Kidney tubule cell (primary cell): Measurements from ENCODE around the gene TNFAIP8L1.
"Not testable (repeated sequence)": the region's sequence is repeated elsewhere in the genome, so short reads cannot be mapped to it uniquely, and the experiment has no call there.

Experiments used
- DNase-seq: peaks from one replicate; pipeline ENCODE4 v3.0.0-alpha.2; 2018; ENCODE audit warnings: low spot score

TNFAIP8L1 gene

DNA sequence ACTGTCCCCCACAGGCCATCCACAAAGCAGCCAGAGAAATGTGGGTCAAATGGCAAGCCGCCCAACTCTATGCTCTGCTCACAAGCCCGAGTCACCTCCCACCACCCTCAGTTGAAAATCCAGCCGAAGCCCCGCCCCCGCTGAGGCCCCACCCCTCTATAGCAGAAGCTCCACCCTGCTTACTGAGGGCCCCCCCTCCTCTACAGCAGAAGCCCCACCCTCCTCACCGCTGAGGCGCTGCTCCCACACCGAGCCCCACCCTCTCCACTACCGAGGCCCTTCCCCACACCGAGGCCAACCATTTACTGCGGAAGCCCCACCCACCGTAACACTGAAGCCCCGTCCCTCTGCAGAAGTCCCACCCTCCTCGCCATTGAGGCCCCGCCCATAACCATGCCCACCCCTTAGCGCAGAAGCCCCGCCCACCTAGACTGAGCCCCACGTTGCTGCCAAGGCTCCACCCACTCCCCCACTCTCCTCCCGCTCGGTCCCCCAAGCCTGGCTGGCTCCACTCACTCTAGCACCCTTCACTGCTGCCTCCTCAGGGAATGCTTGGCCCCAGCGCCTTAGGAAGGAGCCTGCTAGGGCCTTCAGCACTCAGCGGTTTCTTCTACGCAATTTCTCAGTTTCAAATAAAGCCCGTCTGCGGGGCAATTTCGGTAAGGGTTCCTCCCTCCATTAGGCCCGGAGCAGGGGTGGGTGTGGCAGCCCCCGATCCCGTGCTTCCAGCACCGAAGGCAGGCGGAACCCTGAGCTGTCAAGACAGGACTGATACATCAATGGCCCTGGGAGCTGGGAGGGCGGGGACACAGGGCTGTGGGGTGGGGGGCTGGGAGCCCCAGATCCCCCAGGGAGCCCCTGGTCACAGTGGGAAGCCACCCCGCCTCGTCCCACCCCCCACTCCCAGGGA lies 39.8 kb downstream of the TNFAIP8L1 start:
- DNase-seq, result no peak

DNA sequence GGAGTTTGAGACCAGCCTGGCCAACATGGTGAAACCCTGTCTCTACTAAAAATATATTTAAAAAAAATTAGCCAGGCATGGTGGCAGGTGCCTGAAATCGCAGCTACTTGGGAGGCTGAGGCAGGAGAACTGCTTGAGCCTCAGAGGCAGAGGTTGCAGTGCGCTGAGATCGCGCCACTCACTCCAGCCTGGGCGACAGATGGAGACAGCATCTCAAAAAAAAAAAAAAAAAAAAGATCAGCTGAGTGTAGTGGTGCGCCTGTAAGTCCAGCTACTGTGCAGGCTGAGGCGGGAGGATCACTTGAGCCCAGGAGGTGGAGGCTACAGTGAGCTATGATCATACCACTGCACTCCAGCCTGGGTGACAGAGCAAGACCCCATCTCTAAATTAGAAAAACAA lies 40.7 kb downstream of the TNFAIP8L1 start:
- DNase-seq, result not testable (repeated sequence)

DNA sequence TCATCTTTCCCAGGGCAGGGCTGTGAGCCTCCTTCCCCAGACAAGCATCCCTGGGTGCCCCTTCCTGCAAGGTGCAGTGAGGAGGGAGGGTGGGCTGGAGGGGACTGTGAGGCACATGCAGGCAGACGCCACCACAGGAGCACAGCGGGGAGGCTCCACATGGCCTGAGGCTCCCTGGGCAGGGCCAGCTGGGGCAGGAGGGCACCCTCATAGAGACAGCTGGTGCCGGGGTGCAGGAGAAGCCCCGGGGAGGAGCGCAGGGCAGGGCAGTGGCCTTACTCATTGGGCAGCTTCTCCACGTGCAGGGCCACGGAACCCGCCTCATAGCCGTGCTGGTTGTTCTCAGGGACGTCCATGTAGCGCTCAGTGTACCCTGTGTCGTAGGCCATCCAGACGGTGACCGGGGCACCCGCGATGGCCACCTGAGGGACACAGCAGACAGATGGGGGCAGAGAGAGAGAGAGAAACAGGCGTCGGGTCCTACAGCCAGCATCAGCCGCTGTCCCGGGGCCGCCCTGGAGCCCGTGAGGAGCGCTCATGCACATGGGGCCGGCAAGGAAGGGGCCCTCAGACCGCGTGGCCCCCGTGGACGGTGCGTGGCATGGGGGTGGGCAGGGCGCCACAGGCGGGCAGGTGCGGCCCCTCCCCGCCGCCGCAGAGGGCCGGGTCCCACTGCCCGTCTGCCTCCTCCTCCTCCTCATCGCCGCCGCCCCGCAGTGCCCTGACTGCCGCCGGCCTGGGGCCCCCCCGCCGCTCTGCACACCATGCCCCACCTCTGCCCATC lies 43.3 kb downstream of the TNFAIP8L1 start:
- no peak for DNase-seq

DNA sequence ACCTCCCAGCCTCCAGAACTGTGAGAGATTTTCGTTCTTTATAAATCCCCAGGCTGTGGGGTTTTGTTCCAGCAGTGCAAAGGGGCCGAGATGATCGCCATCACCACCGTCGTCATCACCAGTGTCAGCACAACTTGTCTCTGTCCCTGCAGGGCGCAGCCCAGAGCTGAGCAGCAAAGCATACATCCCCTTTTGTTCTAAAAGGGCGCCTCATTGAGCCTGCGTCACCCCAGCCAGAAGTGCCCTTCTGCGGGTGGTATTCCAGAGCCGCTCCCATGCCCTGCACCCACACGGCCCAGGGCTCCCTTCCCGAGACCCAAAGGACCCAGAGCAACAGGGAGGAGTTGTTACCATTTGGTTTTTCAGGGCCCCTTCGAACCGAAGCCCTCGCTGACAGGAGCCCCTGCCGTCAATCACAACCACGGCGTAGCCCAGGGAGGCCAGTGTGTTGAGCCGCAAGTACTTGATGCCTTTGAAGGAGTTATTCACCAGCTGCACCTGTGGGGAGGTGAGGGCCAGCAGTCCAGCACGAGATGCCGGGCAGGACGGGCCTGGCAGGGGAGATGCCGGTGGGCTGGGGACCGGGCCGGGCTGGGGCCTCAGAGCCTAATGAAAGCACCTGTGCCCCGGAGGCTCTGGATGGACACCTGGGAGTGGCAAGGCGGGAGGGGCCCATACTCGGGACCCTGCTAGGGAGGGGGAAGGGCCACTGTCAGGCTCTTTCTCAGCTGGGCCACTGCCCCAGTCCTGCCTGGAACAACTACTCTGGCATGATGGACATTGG lies 45.2 kb downstream of the TNFAIP8L1 start:
- DNase-seq, result no peak

DNA sequence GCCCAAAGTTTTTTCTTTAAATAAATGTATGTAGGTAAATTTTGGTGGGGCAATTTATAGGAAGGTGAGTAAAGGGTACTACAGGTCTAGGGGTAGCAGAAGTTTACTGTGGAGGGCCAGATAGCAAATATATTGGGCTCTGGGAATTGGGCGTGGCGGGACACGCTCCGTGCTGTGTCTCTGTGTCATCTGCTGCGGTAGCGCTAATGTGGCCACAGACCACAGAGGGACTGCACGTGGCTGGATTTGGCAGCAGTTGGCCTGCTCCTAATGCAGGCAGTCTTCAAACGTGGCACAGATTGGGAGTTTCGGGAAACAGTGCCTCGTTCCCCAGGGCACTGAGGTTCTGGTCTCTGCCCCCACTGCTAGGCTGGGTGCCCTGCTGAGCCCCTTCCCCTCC lies 47.4 kb downstream of the TNFAIP8L1 start:
- no peak for DNase-seq

DNA sequence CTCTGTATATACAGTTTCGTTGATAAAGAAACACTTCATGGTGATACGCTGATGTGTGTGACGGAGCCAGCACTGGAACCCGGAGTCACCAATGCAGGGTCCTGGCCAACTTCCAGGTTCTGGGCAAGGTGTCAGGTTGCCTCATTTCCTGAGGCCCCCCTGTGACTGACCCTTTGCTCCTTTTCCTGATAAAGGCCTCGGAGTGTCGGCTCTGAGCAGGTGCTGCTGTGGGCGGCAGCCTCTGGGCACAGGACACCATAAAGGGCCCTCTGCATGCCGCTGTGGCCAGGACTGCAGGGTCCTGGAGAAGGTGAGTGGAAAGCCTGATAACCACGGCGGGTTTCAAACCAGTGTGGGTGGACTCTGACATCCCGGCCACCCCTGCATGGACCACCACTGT lies 48.1 kb downstream of the TNFAIP8L1 start:
- no peak for DNase-seq

DNA sequence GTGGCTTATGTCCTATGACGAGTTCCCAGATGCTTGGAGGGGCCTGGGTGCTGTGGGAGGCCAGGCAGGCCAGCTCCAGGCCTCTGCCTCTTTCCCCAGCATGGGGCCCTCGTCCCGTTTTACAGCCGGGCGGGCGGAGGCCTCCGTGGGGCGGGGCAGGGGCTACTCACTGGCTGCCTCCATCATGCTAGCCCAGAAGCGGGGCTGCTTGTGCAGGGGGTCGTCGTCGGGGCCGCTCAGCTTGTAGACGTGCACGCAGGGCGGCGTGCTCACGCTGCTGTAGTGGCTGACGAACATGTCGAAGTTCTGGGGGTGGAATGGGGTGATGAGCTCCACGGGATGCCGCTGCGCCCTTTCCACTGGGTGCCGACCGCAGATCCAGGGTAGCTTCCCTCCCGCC lies 49.3 kb downstream of the TNFAIP8L1 start:
- DNase-seq, result no peak

DNA sequence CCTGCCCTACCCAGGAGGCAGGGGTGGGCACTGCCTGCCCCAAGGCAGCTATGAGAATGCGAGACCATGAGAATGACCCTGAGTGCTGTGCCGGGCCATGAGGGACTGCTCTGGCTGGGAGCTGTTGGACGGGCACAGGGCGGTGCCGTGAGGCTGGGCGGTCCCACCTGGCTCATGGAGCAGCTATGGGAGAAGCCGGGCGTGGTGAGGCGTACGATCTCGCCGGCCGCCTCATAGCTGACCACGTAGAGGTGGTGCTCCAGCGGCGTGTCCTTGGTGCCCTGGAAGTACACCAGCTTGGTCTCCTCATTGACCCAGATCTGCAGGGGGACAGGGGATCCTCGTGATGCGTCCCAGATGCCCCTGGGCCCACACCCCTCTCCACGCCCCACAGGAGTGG lies 50.1 kb downstream of the TNFAIP8L1 start:
- DNase-seq, result no peak

DNA sequence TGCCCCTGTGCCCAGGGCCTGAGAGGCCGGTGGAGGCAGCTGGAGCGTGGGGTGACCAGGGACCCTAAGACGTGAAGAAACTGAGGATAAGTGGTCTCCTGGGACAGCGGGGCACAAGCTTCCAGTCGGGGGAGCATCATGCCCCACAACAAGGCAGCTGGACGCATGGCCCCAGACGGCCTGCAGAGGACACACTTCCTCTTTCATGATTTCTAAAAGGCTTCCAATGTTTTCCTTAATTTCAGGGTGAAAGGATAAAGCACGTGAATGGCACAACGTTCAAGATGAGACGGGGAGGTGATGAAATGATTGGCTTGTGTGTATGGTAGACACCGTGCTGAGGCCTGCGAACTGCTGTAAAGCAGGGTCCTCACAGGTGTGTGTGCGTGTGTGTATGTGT lies 51.0 kb downstream of the TNFAIP8L1 start:
- DNase-seq, result no peak

DNA sequence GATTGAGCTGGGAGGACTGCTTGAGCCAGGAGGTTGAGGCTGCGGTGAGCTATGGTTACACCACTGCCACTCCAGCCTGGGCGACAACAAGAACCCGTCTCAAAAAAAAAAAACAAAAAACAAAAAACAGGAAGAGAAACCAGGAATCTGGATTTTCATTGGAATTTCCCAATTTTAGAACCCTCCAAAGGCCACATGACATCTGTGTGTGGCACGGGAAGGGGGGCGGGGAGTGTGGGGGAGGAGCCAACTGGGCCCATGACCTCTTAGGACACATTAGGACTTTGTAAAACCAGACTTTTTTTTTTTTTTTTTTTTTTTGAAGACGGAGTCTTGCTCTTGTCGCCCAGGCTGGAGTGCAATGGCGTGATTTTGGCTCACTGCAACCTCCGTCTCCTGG lies 52.1 kb downstream of the TNFAIP8L1 start:
- no peak for DNase-seq

DNA sequence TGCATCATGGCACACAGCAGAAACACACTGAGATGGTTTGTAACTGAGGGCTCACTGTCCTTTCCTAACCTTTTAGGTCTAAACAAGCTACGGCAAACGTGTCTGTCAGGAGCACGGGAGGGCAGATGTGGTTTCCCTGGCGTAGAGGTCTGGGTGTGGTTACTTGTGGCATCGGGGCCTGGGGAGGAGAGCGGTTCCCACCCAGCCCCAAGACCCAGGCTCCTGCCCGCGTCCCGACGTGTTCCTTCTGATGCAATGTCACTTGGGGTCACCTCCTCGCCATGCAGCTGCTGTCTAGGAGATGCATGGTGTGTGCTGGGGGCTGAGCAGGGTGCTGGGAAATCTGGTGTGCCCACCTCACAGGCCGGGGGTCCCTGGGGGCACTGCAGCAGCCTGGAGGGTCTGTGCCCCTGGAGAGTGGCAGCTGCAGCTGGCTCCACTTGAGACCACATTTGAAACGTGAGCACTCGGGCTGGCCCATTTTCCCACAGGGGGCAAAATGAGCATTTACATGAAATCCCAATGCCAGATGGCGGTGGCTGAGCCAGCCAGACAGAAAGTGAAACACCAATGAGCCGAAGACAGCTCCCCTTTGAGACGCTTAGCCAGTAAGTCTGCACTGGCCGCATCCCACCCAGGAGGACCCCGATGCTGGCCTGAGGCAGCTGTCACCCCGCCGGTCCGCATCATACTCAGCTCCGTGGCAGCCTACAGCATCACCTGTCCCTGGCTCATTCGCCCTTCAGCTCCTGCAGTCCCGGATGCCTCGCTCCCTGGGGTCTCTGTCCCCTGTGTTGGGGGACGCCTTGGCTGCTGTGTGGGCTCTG lies 53.1 kb downstream of the TNFAIP8L1 start:
- DNase-seq, result no peak

DNA sequence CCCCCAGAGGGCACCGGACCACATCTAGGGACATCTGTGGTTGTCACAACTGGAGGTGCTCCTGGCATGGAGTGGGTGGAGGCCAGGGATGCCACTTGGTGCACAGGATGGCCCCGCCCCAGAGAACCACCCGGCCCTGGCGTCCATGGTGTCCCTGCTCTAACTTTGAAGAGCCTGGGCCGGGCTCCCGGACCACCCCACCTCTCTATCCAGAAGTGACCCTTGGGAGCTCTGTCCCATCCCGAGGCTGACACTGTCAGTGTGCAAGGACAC lies 53.7 kb downstream of the TNFAIP8L1 start:
- no peak for DNase-seq

DNA sequence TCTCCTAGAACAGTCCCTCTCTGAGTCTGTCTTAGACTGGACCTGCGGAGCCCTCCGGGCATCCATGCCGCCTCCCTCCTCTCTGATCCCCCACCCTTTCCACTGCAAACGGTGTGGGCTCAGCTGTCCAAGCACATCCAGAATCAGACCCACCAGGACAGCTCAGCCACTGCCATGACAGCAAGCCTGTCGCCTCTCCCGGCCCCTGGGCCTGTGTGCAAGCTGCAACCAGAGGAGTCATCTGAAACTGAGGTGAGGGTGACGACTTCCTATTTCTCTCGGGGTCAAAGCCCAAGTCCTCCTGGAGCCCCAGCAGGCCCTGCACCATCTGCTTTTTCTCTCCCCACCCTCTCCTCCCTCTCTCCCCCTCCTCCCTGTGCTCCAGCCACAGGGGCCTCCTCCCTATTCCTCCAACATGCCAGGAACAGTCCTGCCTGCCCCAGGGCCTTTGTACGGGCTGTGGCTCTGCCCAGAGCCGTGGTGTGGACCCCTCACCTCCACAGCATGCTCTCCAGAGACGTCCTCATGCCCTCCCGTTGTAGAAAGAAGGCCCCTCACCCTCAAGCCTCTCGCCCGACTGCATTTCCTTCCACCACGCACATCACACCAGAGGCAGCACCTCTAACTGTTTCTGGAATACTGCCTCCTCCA lies 54.3 kb downstream of the TNFAIP8L1 start:
- no peak for DNase-seq

DNA sequence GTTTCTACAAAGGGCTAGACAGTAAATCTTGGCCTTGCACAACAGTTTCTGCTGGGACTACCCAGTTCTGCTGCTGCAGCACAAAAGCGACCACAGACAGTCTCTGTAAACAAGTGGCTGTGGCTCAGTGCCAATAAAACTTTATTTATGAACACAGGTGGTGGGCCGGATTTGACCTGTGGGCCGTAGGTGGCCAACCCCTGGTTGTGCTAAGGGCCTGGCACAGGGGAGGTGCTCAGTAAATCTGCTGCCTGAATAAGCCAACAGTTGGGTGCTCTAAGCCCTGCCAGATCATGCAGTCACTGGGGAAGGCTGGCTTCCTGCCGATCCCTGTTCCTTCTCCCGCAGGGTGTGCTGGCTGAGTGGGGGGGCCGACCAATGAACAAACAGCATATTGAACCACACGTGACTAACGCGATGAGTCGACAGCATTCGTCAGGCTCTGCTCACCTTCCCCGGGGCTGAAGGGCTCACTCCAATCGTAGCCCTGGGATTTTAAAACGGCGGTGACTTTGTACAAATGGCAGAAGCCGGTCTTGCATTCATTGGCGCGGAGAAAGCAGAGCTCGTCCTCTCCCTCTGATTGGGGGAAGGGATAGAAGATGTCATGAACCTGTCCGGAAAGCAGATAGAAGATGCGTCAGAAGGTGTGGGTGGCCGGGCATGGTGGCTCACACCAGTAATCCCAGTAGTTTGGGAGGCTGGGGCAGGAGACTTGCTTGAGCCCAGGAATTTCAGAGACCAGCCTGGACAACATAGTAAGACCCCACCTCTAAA lies 55.1 kb downstream of the TNFAIP8L1 start:
- peak; percentile 81 for DNase-seq

DNA sequence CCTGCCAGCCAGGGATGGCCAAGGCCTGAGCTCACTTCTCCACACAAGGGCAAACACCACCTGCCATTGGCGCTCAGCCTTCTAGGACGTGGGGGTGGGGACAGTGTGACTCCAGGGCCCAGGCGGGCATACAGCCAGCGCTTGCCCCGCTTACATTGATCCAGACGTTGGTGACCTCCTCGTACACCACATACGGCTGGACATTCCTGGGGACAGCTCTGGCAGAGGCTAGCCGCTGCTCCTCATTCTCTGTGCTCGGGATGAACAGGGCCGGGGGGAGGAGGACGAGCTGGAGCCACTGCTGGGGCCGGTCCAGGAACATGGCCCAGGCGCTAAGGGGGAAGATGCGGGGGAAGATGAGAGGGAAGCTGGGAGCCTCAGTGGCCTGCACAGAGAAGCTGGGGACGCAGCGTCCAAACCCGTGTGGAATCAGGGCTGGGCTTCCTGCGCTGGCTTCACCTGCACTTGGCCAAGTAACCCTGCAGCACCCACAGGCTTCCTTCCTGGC lies 56.0 kb downstream of the TNFAIP8L1 start:
- DNase-seq, result no peak

DNA sequence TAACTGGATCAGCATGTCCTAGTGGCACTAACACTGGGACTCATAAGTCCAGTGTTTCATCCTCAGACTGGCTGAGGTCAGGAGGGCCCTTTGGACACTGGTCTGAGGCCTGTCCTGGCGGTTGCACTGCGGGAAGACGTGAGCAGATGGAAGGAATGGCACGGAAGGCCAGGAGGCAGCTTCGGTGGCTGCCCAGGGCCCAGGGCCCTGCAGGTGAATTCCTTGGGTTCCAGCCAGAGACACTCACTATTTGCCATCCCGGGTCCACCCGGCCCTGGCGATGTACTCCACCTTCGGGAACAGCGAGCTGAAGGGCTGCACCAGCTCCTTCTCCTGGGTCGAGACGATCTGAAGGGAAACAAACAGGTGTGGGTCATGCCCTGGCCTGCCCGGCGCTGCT lies 58.0 kb downstream of the TNFAIP8L1 start:
- no peak for DNase-seq

DNA sequence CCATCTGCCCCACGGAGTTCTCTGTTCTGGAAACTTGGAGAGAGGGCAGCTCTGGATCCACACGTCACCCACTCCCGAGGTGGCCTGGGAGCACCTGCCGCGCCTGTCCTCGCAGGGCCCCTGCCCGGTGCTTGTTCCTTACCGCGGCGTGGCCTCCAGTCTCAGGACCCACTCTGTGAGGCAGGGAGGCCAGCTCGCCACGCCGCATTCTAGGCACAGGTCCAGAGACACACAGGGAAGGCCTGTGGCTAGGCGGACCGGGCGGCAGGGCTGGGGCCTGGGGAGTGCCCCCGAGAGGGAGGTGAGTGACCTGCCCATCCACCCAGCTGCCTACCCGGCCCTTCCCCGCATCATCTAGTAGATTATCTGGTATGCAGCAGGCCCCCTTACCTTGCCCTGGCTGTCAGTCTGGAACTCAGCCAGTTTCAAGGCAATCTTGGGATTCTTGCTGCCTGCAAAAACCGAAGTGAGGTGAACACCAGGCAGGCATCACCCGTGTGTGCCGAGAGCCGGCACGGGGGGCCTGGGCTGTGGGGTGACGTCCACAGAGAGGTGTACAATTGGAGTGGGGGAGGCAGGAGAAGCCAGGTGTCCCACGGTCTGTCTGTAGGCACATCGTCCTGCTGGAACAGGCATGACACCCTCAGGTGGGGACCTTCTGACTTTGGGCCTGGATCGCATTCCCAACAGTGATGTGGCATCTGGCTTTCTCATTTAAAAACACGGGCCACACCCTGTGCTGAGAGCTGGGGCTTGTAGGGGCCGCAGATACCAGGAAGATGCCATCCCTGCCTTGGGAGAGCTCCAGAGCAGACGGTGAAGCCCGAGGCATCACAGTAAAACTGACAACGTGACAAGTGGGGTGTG lies 60.7 kb downstream of the TNFAIP8L1 start:
- DNase-seq, result no peak

DNA sequence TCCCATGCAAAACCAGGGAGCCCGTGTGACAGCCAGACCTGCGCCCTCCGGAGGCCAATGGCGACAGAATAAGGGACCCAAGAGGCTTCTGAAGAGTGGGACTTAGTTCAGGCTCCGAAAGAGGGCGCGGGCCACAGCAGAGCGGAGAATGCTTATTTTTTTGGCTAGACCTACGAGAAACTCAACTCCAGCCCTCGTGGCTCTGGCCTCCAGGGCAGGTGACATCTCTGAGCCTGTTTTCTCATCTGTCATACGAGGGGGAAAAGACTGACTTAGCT lies 61.3 kb downstream of the TNFAIP8L1 start:
- DNase-seq, result no peak

DNA sequence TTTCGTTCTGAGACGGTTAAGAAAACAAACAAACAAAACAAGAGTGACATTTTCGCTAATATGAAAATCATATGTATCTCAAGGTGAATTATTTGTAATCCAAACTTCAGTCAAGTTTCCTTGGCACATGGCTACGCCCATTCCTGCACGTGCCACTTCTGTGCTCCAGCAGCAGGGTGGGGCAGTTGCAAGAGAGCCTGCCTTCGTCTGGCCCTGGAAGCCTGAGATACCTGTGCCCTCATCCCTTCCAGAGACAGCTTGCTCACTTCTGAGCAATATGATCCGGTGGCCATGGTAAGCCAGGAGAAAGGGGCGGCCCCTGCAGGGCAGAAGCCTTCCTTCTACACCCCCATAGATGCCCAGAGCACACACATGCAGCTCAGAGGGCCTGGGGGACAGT lies 62.2 kb downstream of the TNFAIP8L1 start:
- no peak for DNase-seq

DNA sequence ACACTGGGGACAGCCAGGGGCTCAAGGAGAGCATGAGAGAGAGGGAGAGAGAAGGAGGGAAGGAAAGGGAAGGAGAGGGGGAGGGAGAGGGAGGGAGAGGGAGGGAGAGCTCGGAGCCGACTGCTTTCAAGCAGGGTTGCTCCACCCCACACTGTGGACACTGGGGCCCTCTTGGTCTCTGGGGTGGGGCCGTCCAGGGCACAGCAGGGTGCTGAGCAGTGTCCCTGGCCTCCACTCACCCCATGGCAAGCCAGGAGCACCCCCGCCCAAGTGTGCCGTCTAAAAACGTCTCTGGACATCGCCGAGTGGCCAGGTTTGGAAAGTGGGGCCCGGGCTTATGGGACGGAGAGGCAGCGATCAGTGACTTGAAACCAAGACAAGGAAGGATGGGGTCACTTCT lies 63.4 kb downstream of the TNFAIP8L1 start:
- DNase-seq, result no peak
